Ovary (tissue), 9 donors: ENCODE measurements around the gene MAGEA9B. TPM values are rescaled to one million over a fixed set of nuclear protein-coding genes. Genes with fewer than 3 reads are reported as not detected.
"Not testable (repeated sequence)": the region's sequence is repeated elsewhere in the genome, so short reads cannot be mapped to it uniquely, and the experiment has no call there.

Experiments
- DNase-seq, 5 donors: peaks; one replicate each; pipeline ENCODE4 v3.0.0-alpha.2; 2019 to 2020
- H3K27ac ChIP-seq, 2 donors: fragments of 200-600 bp; one replicate each; pipeline versions ENCODE4 v1.5.1 to v1.8.0; 2019 to 2022
- H3K27me3 ChIP-seq: fragments of 200-600 bp; one replicate; pipeline ENCODE4 v1.8.0; 2022
- H3K36me3 ChIP-seq: fragments of 200-600 bp; sonication (generic); one replicate; pipeline ENCODE4 v1.5.1; 2019
- H3K4me1 ChIP-seq: one replicate; pipeline ENCODE4 v1.8.1; 2013; ENCODE audit warnings: mild to moderate bottlenecking, moderate library complexity; ENCODE audit not compliant: insufficient read depth
- H3K4me3 ChIP-seq: fragments of 200-600 bp; sonication (generic); one replicate; pipeline ENCODE4 v1.5.1; 2017
- H3K9me3 ChIP-seq, 2 donors: fragments of 200-600 bp in 1 of 2; sonication (generic) in 1 of 2; one replicate each; pipeline versions ENCODE4 v1.5.1 to v1.8.1; 2013 to 2019; ENCODE audit warnings: mild to moderate bottlenecking in 1 of 2, moderate library complexity in 1 of 2
- EP300 ChIP-seq: sonication (generic); formaldehyde crosslinking; IDR thresholded peaks from one replicate; pipeline ENCODE4 v1.6.1; 2017; ENCODE audit warnings: antibody characterized with exemption
- POLR2A ChIP-seq: fragments of 450-650 bp; IDR thresholded peaks from one replicate; pipeline ENCODE4 v1.6.1; 2017; ENCODE audit warnings: antibody characterized with exemption, mild to moderate bottlenecking, moderate library complexity
- WGBS, 3 donors: extraction: QIAGEN DNeasy Blood & Tissue Kit in 1 of 3; methylation state at CpG; one replicate each; pipeline versions ENCODE4 v1.1.5 to v1.1.7; 2013 to 2017; 5-methylcytosine and 5-hydroxymethylcytosine counted together
- intact Hi-C, 4 donors: fragments of 100-400 bp; cut with DNase I; formaldehyde crosslinking; loops; one replicate each; pipeline versions ENCODE4 v1.11.0 to v1.15.1; 2022 to 2023
- polyA plus RNA-seq, 2 donors: library from polyadenylated mRNA; stranded (reverse); fragments of 200-250 nt in 1 of 2; fragments of 350-450 nt in 1 of 2; fragmentation: Illumina TruSeq in 1 of 2; extraction: RNeasy Lipid Tissue Mini Kit (QIAGEN cat#74804) in 1 of 2; gene quantifications; one replicate each; pipeline ENCODE4 v1.2.3, GENCODE V29; 2013 to 2014
- total RNA-seq, 7 donors: library from RNA; depleted of rRNA in 2 of 7; stranded (reverse); fragments of >200 nt in 2 of 7; fragmentation: NEBNext Ultra II Directional in 3 of 7; extraction: Animal tissue kit (Norgen Biotek cat#: 25700) in 3 of 7; gene quantifications; one replicate each; pipeline versions ENCODE4 v1.1.0 to v1.2.4, GENCODE V29; 2016 to 2023
- TF ChIP-seq, protein P1 (sequence below), 3 donors: fragments of 450-650 bp in 2 of 3; fragments of 200-600 bp in 1 of 3; IDR thresholded peaks; one replicate each; pipeline versions ENCODE4 v1.5.1 to v1.8.0; 2016 to 2022; ENCODE audit warnings: antibody characterized with exemption in 3 of 3, mild to moderate bottlenecking in 1 of 3
- donor health status: DM: no; HTN: no; CAD: no; lungs with moderate emphysema.
- donor health status: DM: no; HTN: no; CAD: no.
- donor health status: Bipolar disorder and iron deficiency.
- donor health status: DM: yes; HTN: yes; CAD: no.
- donor health status: DM: no; HTN: no; CAD: no.
- donor health status: DM: yes; HTN: yes; CAD: no.

Gene MAGEA9B
- total and polyA plus RNA-seq, 9 donors, result 0.10 TPM; not detected in 8

- TF ChIP-seq, protein P1, sequence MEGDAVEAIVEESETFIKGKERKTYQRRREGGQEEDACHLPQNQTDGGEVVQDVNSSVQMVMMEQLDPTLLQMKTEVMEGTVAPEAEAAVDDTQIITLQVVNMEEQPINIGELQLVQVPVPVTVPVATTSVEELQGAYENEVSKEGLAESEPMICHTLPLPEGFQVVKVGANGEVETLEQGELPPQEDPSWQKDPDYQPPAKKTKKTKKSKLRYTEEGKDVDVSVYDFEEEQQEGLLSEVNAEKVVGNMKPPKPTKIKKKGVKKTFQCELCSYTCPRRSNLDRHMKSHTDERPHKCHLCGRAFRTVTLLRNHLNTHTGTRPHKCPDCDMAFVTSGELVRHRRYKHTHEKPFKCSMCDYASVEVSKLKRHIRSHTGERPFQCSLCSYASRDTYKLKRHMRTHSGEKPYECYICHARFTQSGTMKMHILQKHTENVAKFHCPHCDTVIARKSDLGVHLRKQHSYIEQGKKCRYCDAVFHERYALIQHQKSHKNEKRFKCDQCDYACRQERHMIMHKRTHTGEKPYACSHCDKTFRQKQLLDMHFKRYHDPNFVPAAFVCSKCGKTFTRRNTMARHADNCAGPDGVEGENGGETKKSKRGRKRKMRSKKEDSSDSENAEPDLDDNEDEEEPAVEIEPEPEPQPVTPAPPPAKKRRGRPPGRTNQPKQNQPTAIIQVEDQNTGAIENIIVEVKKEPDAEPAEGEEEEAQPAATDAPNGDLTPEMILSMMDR (IDR thresholded peaks at IDR 0.05), result no peak
- no peak for TF ChIP-seq POLR2A
- no peak for TF ChIP-seq EP300
- 65 to 70% (median 70%) methylated on average over 5 of the region's 5 CpGs for WGBS, 3 donors
- H3K4me1 ChIP-seq, result no peaks in the 10 kb centered on the region
- DNase-seq, result no peak
- no peaks in the 10 kb centered on the region for H3K9me3 ChIP-seq
- intact Hi-C loops, result no loop called here
- no peaks in the 10 kb centered on the region for H3K27me3 ChIP-seq
- H3K36me3 ChIP-seq, result no peaks in the 10 kb centered on the region
- no peak overlapping the region for H3K27ac ChIP-seq
- H3K4me3 ChIP-seq, result no peak overlapping the region
Measured at GRCh38 chrX:149568701-149569296, 18.5 kb downstream of the MAGEA9B start.

DNA sequence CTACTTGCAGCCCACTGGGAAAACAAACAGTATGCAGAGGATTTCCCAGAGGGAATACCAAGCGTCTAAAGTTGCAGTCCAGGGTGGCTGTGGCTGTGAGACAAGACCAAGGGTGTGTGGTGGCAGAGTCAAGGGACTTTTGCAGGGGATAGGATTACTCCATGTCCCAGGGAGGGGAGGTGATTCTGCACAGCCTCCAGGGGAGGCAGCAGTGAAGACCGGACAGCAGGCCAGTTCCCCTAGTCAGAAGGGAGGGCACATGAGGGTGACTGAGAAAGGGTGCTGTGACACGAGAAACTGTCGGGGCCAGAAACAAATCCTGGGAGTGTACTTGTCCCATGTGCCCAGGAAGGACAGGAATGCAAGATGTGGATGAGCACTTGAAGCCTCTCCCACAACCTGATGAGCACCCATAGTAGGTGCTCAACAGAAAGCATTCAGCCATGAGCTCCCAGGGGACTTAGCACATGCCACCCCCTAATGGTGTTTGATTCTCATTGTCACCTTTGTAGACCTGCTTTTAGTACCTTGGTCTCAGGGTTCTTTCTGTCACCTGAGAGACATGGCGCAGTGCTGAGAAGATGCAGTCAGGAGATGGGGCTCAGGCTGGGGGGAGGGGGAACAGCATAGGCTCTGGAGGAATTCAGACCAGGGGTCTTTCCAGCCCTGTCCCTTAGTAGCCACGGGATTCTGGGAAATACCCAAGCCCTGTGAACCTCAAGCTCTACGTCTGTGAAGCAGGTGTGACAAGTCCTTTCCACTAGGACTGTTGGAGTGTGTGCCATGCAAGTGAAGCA lies 19.4 kb downstream of the MAGEA9B start:
- no peaks in the 10 kb centered on the region for H3K27me3 ChIP-seq
- TF ChIP-seq POLR2A (no peak), EP300 (no peak)
- DNase-seq, result no peak
- H3K4me1 ChIP-seq, result no peaks in the 10 kb centered on the region
- H3K27ac ChIP-seq, result no peak overlapping the region
- intact Hi-C loops, result no loop called here
- 72 to 77% (median 73%) methylated on average over 7 of the region's 7 CpGs for WGBS, 3 donors
- no peaks in the 10 kb centered on the region for H3K9me3 ChIP-seq
- no peaks in the 10 kb centered on the region for H3K36me3 ChIP-seq
- H3K4me3 ChIP-seq, result no peak overlapping the region

DNA sequence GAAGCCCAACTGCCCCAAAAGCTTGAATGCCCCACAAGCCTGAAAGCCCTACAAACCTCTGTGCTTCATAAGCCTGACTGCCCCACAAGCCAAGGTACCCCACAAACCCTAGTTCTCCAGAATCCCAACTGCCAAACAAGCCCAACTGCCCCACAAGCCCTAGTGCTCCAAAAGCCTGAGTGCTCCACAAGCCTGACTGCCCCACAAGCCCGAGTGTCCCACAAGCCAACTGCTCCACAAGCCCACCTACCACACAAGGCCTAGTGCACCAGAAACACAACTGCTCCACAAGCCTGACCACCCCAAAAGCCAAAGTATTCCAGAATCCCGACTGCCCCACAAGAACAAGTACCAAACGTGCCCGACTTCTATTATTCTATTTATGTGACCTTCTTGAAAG lies 23.9 kb downstream of the MAGEA9B start:
- TF ChIP-seq, protein P1 (IDR thresholded peaks at IDR 0.05), result no peak
- no peak for TF ChIP-seq POLR2A
- no peak for TF ChIP-seq EP300
- 81 to 87% (median 83%) methylated on average over 4 of the region's 4 CpGs for WGBS, 3 donors
- DNase-seq, result no peak
- no peaks in the 10 kb centered on the region for H3K9me3 ChIP-seq
- no peak overlapping the region for H3K4me3 ChIP-seq
- no peak overlapping the region for H3K27ac ChIP-seq
- intact Hi-C loops, result no loop called here
- no peaks in the 10 kb centered on the region for H3K27me3 ChIP-seq
- H3K4me1 ChIP-seq, result no peaks in the 10 kb centered on the region
- no peaks in the 10 kb centered on the region for H3K36me3 ChIP-seq

DNA sequence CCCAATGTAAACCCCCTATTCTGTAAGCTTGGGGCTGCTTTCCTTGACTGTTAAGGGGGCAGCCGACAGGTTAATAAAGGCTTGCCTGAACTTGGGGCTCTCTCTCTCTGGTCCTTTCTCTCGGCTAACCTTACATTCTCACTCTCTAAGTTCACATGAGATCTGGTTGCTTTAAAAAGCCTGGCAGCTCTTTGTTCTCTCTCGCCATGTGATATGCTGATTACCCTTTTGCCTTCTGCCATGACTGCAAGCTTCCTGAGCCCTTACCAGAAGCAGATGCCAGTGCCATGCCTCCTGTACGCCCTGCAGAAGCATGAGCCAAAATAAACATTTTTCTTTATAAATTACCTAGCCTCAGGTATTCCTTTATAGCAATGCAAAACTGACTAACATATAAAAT lies 32.0 kb downstream of the MAGEA9B start:
- H3K36me3 ChIP-seq, DNase-seq, intact Hi-C loops, H3K4me1 ChIP-seq, H3K9me3 ChIP-seq, H3K27ac ChIP-seq, H3K27me3 ChIP-seq, H3K4me3 ChIP-seq: not testable (repeated sequence)
- WGBS, 3 donors, result no CpG with 5 or more reads among the region's 4 CpGs

- H3K36me3 ChIP-seq, H3K27ac ChIP-seq, H3K4me3 ChIP-seq, intact Hi-C loops, H3K4me1 ChIP-seq, H3K27me3 ChIP-seq, DNase-seq, H3K9me3 ChIP-seq: not testable (repeated sequence)
- WGBS, 3 donors, result 83 to 100% methylated on average over 2 of the region's 6 CpGs; no CpG with 5 or more reads in 1 of the 3 donors
Measured at GRCh38 chrX:149551939-149552248, 35.4 kb downstream of the MAGEA9B start.

DNA sequence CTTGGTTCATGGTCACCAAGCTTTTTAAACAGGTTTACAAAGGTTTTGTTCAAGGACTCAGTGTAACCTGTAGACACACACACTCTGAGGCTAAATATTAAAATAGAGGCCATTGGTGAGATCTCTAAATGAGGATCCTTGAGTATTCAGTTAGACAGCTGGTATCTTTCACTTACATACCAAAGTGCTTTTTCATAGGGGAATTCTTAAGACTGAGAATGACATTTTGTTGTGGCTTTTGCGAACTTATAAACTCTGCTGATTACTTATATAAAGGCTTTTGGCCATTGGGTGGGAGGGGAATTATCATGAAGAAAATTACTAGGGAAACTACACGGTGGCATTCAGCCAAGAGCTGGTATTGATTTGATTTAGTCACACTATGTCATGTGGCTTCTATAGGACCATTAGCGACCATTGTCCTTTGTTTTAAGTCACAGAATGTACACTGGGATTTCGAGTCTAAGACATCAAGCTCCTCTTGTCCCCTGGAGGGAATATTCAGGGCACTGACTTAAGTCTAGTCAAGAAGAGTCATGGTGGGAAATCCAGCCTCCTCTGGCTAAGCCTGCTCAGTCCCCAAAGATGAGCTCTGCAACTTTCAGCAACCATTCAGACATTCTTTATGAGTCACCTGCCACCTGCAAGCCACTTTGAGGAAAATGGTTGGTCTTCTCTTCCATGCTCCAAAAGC lies 35.9 kb downstream of the MAGEA9B start:
- not testable (repeated sequence) for H3K36me3 ChIP-seq, H3K27me3 ChIP-seq
- WGBS, 3 donors, result no CpG with 5 or more reads among the region's 4 CpGs

DNA sequence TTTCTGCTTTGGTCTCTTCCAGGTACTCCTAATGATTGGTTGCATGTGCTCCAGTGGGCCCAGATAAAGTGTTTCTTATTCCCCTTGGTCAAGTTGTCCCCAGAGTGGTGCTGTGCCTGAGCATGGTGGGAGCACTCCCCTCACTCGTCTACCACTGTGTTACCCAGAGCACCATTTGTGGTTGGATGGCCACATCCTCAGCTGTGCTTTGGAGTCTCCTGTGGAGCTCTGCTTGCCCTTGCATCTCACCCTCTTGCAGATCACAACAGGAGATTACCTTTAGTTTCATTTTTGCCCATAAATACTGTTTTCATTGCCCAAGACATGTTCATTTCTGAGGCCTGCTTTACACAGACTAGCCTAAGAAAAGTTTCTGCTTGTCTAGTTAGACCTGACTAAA lies 36.8 kb downstream of the MAGEA9B start:
- H3K27me3 ChIP-seq, H3K27ac ChIP-seq, DNase-seq, H3K9me3 ChIP-seq, intact Hi-C loops, H3K4me3 ChIP-seq, H3K4me1 ChIP-seq, H3K36me3 ChIP-seq: not testable (repeated sequence)
- WGBS, 3 donors, result 57 to 79% (median 72%) methylated on average over 1 of the region's 1 CpG

More for the DNA sequence above, 35.9 kb downstream of the MAGEA9B start:
- H3K4me1 ChIP-seq, H3K9me3 ChIP-seq, H3K27ac ChIP-seq, H3K4me3 ChIP-seq, intact Hi-C loops, DNase-seq: not testable (repeated sequence)

- H3K36me3 ChIP-seq, H3K27me3 ChIP-seq, H3K4me1 ChIP-seq, H3K9me3 ChIP-seq, H3K4me3 ChIP-seq, DNase-seq, H3K27ac ChIP-seq, intact Hi-C loops: not testable (repeated sequence)
- WGBS, 3 donors, result 77% methylated on average over 1 of the region's 6 CpGs; no CpG with 5 or more reads in 2 of the 3 donors
Measured at GRCh38 chrX:149549701-149550100, 37.6 kb downstream of the MAGEA9B start, which contains the start of gene HSFX3. Gene HSFX3, minus strand, starts transcription at chrX:149549924. Its CDS starts 72 bp downstream, at chrX:149549852.

DNA sequence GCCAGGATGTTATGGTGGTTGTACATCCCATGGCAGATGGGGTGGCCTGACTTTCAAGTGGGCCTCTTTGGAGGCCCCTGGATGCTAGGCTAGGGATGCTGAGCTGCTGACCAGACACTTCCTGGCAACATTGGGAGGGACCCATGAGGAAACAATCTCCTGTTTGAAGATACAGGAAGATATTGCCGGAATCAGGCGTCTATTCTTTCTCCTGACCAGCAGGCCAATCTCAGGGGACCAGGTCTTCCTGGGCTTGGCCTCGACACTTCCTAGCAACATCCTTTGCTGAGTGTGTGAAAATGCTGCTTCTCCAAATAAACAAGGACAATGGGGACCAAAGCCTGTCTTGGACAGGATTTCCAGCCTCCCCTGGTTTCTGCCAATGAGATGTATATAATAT lies 39.5 kb downstream of the MAGEA9B start:
- H3K4me3 ChIP-seq, H3K27ac ChIP-seq, intact Hi-C loops, H3K9me3 ChIP-seq, H3K4me1 ChIP-seq, H3K36me3 ChIP-seq, H3K27me3 ChIP-seq, DNase-seq: not testable (repeated sequence)
- WGBS, 3 donors, result 23 to 60% methylated on average over 1 of the region's 3 CpGs; no CpG with 5 or more reads in 1 of the 3 donors
